GM19397 (cell line): Measurements from ENCODE around the gene FIZ1.
A peak's percentile ranks its signal among the peaks of the same experiment; 100 is the strongest.

Experiments used
- ATAC-seq: cut with Tn5 transposase; IDR thresholded peaks from one replicate; pipeline ENCODE4 v1.9.1; 2021; ENCODE audit warnings: mild to moderate bottlenecking, moderate library complexity; ENCODE audit not compliant: unreplicated experiment

FIZ1 gene

GRCh38 chr19:55613930-55614710 lies 14.8 kb upstream of the FIZ1 start:
- ATAC-seq, result no peak

GRCh38 chr19:55613396-55613795 lies 14.1 kb upstream of the FIZ1 start:
- no peak for ATAC-seq

GRCh38 chr19:55611983-55612645 lies 12.8 kb upstream of the FIZ1 start:
- ATAC-seq, result no peak

GRCh38 chr19:55611300-55611982 lies 12.1 kb upstream of the FIZ1 start:
- ATAC-seq, result no peak

GRCh38 chr19:55609326-55609725 lies 10.0 kb upstream of the FIZ1 start:
- ATAC-seq, result no peak

- ATAC-seq, result no peak
Measured at GRCh38 chr19:55606817-55607216, 7.5 kb upstream of the FIZ1 start.

- ATAC-seq, result no peak
Measured at GRCh38 chr19:55606471-55606787, 7.1 kb upstream of the FIZ1 start.

- ATAC-seq, result peak; percentile 17
Measured at GRCh38 chr19:55605637-55606470, 6.5 kb upstream of the FIZ1 start, which contains the start of gene ZNF865. TSS of gene ZNF865 (plus strand) at chr19:55605647. CDS start at chr19:55613619, 7,972 bp downstream.

- peak; percentile 69 for ATAC-seq
Measured at GRCh38 chr19:55605207-55605636, 5.9 kb upstream of the FIZ1 start.

GRCh38 chr19:55603581-55604292 lies 4.4 kb upstream of the FIZ1 start:
- ATAC-seq, result no peak

- no peak for ATAC-seq
Measured at GRCh38 chr19:55603115-55603514, 3.8 kb upstream of the FIZ1 start.

GRCh38 chr19:55602104-55603001 lies 3.0 kb upstream of the FIZ1 start:
- ATAC-seq, result no peak

- no peak for ATAC-seq
Measured at GRCh38 chr19:55601084-55601483, 1.8 kb upstream of the FIZ1 start.

GRCh38 chr19:55600662-55601028 lies 1.3 kb upstream of the FIZ1 start:
- no peak for ATAC-seq

- ATAC-seq, result peak; percentile 43
Measured at GRCh38 chr19:55599842-55600661, 735 bp upstream of the FIZ1 start, which contains the start of gene ZNF524. TSS of gene ZNF524 (plus strand) at chr19:55600288. CDS start at chr19:55602113, 1,825 bp downstream.

- peak; percentile 43 for ATAC-seq
Measured at GRCh38 chr19:55598719-55599467, 424 bp downstream of the FIZ1 start.

- ATAC-seq, result no peak
Measured at GRCh38 chr19:55598034-55598433, 1.3 kb downstream of the FIZ1 start.

- ATAC-seq, result no peak
Measured at GRCh38 chr19:55597501-55597921, 1.8 kb downstream of the FIZ1 start.
